Esophagus squamous epithelium (tissue), 4 donors: ENCODE data around the gene CTNNA1.

ENCODE experiments used
- POLR2A ChIP-seq, 4 donors: fragments of 450-650 bp; IDR thresholded peaks; one replicate each; pipeline ENCODE4 v1.6.1; 2017; ENCODE audit warnings: antibody characterized with exemption in 4 of 4, mild to moderate bottlenecking in 4 of 4, moderate library complexity in 3 of 4
- TF ChIP-seq, protein P1 (sequence below), 6 experiments: fragments of 450-650 bp in 4 of 6; fragments of 200-600 bp in 2 of 6; sonication (generic) in 2 of 6; IDR thresholded peaks; one replicate each; pipeline ENCODE4 v1.5.1; 2016 to 2019; ENCODE audit warnings: antibody characterized with exemption in 6 of 6, mild to moderate bottlenecking in 4 of 6, moderate library complexity in 4 of 6

DNA sequence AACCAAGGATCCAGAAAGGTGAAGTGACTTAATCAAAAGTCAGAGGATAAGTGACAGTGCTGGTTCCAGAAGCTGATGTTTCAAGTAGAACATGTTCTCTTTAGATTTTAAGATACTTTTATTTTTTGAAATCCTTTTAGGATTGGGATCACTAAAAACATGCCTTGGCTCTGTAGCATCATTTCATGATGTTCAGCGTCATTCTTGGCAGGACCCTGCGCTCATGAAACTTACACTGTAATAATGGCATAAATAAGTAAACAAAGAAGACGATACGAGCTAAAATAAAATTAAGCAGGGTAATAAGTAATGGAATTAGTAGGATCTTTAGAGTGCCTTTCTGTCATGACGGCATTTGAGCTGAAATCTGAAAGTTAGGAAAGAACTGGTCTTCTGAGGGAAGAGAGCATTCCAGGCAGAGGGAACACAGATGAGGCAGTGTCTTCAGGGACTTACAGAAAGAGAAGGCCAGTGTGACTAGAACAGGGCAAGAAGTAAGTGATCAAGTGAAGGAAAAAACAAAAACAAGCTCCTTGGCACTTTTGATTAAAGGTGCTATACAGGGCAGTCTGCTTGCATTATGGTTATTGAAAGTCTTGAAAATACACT, 19.9 kb downstream of the CTNNA1 start:
- TF ChIP-seq, protein P1, sequence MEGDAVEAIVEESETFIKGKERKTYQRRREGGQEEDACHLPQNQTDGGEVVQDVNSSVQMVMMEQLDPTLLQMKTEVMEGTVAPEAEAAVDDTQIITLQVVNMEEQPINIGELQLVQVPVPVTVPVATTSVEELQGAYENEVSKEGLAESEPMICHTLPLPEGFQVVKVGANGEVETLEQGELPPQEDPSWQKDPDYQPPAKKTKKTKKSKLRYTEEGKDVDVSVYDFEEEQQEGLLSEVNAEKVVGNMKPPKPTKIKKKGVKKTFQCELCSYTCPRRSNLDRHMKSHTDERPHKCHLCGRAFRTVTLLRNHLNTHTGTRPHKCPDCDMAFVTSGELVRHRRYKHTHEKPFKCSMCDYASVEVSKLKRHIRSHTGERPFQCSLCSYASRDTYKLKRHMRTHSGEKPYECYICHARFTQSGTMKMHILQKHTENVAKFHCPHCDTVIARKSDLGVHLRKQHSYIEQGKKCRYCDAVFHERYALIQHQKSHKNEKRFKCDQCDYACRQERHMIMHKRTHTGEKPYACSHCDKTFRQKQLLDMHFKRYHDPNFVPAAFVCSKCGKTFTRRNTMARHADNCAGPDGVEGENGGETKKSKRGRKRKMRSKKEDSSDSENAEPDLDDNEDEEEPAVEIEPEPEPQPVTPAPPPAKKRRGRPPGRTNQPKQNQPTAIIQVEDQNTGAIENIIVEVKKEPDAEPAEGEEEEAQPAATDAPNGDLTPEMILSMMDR (IDR thresholded peaks at IDR 0.05): no peak
- no peak for TF ChIP-seq POLR2A (IDR thresholded peaks at IDR 0.05)
